Progenitor cell of endocrine pancreas (in vitro differentiated cells): ENCODE results near the gene MITD1. TPM values are rescaled to one million over a fixed set of nuclear protein-coding genes. Genes with fewer than 3 reads are reported as not detected.
A peak's percentile ranks its signal among the peaks of the same experiment; 100 is the strongest.

Experiments
- DNase-seq: peaks from one replicate; pipeline ENCODE4 v3.0.0; 2021; ENCODE audit warnings: low spot score; ENCODE audit not compliant: unreplicated experiment
- H3K27ac Mint-ChIP-seq: 2 replicates; pipeline ENCODE4 v1.8.0; 2021; ENCODE audit warnings: mild to moderate bottlenecking, moderate library complexity, mixed read lengths
- H3K27me3 Mint-ChIP-seq: 2 replicates; pipeline ENCODE4 v1.8.0; 2021; ENCODE audit warnings: mixed read lengths
- H3K36me3 Mint-ChIP-seq: 2 replicates; pipeline ENCODE4 v1.8.0; 2022; ENCODE audit warnings: mixed read lengths; ENCODE audit not compliant: insufficient read depth
- H3K4me1 Mint-ChIP-seq: 2 replicates; pipeline ENCODE4 v1.8.0; 2021; ENCODE audit warnings: low read depth, mixed read lengths
- H3K4me3 Mint-ChIP-seq: 2 replicates; pipeline ENCODE4 v1.8.0; 2021; ENCODE audit warnings: low read depth, mild to moderate bottlenecking, moderate library complexity, mixed read lengths
- H3K9me3 Mint-ChIP-seq: 2 replicates; pipeline ENCODE4 v1.8.0; 2021; ENCODE audit warnings: low read depth, mixed read lengths
- total RNA-seq: library from RNA; stranded (reverse); gene quantifications from 2 replicates; pipeline ENCODE4 v1.2.1, GENCODE V29; 2021
- TF ChIP-seq, protein P1 (sequence below): fragments of 200-600 bp; sonication (generic); IDR thresholded peaks from one replicate; pipeline ENCODE4 v1.5.0; 2021; ENCODE audit warnings: antibody characterized with exemption, mild to moderate bottlenecking; ENCODE audit not compliant: unreplicated experiment

MITD1 gene
- total RNA-seq, 1 donor from 2014 or later, result 38.4 TPM

DNA sequence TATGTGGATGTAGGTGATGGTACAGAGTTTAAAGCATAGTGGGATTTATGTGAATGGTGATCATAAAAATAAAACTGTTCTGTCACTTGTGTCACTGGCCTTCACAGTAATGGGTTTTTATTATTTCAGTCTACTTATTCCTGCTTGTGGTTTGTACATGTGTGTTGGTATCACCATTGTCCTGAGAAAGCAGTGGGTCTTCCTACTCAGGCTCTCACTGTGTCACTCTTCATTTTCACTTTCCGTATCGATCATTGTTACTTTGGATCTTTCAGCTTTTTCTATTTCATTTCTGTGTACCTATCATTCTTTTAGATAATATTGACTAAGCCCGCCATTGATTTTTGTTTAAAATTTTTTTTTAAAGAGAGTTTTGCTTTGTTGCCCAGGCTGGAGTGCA lies 7.5 kb upstream of the MITD1 start:
- no peak for DNase-seq
- TF ChIP-seq, protein P1, sequence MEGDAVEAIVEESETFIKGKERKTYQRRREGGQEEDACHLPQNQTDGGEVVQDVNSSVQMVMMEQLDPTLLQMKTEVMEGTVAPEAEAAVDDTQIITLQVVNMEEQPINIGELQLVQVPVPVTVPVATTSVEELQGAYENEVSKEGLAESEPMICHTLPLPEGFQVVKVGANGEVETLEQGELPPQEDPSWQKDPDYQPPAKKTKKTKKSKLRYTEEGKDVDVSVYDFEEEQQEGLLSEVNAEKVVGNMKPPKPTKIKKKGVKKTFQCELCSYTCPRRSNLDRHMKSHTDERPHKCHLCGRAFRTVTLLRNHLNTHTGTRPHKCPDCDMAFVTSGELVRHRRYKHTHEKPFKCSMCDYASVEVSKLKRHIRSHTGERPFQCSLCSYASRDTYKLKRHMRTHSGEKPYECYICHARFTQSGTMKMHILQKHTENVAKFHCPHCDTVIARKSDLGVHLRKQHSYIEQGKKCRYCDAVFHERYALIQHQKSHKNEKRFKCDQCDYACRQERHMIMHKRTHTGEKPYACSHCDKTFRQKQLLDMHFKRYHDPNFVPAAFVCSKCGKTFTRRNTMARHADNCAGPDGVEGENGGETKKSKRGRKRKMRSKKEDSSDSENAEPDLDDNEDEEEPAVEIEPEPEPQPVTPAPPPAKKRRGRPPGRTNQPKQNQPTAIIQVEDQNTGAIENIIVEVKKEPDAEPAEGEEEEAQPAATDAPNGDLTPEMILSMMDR, result no peak
- Mint-ChIP-seq H3K9me3 (peaks cover 4% of the 10 kb centered on the region), H3K27ac (no peak overlapping the region), H3K4me3 (no peak overlapping the region), H3K27me3 (no peaks in the 10 kb centered on the region), H3K36me3 (peaks cover 27% of the 10 kb centered on the region), H3K4me1 (no peaks in the 10 kb centered on the region)

DNA sequence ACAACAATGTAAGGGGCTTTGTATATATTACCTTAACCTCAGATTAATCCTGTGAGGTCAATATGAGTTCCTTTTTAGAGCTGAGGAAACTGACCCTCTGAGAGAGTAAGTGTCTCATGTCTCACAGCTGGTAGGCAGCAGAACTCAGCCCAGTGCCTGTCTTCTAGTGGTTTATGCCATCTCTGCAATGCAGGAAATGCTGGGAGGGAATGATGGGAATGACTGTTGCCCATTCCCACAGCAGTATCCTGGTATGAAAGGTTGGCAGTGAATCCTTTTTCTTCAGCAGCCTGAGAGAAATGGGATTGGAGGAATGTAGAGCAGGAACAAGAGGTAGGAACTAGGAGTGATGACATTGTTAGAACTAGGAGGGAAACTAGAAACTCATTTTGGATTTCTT lies 6.2 kb upstream of the MITD1 start:
- TF ChIP-seq, protein P1, result no peak
- Mint-ChIP-seq H3K27me3 (no peaks in the 10 kb centered on the region), H3K9me3 (peaks cover 4% of the 10 kb centered on the region), H3K4me3 (no peak overlapping the region), H3K4me1 (peaks cover 6% of the 10 kb centered on the region), H3K27ac (no peak overlapping the region), H3K36me3 (peaks cover 18% of the 10 kb centered on the region)
- no peak for DNase-seq

DNA sequence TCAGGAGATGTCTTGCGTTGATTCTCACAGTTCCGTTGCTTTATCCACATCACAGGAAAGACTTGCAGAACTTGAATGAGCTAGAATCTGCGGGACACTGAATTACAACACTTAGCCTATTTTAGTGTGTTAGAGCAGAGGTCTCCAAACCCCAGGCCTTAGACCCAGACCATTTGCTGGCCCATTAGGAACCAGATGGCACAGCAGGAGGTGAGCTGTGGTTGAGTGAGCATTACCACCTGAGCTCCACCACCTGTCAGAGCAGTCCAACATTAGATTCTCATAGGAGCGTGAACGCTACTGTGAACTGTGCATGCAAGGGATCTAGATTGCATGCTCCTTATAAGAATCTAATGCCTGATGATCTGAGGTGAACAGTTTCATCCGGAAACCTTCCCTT lies 4.0 kb upstream of the MITD1 start:
- Mint-ChIP-seq H3K9me3 (no peaks in the 10 kb centered on the region), H3K36me3 (peaks cover 7% of the 10 kb centered on the region), H3K4me3 (no peak overlapping the region), H3K4me1 (peaks cover 16% of the 10 kb centered on the region), H3K27ac (no peak overlapping the region), H3K27me3 (no peaks in the 10 kb centered on the region)
- TF ChIP-seq, protein P1, result no peak
- DNase-seq, result no peak

DNA sequence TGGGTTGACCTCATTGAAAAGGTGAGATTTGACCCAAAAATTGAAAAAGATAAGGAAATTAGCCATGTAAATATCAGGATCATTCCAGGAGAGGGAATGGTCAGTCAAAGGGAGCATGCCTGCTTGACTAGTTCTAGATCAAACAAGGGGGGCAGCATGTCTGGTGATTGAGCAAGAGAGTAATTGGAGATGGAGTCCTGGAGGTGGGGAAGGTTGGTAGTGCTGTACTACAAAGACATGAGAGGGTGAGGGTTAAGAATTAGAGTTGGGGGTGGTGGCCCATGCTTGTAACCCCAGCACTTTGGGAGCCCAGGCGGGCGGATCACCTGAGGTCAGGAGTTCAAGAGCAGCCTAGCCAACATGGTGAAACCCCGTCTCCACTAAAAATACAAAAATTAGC lies 2.2 kb upstream of the MITD1 start:
- Mint-ChIP-seq H3K4me1 (peaks cover 19% of the 10 kb centered on the region), H3K9me3 (no peaks in the 10 kb centered on the region), H3K27me3 (no peaks in the 10 kb centered on the region), H3K27ac (peak overlapping the region; percentile 5), H3K36me3 (no peaks in the 10 kb centered on the region), H3K4me3 (peak overlapping the region; percentile 46)
- DNase-seq, result no peak
- TF ChIP-seq, protein P1, result no peak

DNA sequence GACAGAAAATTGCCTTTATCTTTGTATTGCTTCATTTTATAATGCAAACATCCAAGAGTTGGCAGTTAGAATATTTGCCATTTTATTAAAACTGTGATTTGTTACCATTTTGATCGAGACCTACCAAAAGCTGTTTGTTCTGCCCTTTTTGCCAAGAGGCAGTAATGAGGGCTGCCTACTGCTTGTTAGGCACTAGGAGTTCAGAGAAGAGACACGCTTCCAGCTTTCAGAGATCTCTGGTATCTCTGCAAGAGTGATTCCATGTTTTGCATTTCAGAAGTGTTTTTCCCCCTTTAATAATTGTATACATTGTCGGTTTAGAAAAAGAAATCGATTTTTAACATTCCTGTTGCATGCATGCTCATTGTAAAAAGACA lies 754 bp upstream of the MITD1 start:
- Mint-ChIP-seq H3K9me3 (no peaks in the 10 kb centered on the region), H3K27me3 (no peaks in the 10 kb centered on the region), H3K27ac (peak overlapping the region; percentile 97), H3K4me1 (peaks cover 19% of the 10 kb centered on the region), H3K4me3 (peak overlapping the region; percentile 98), H3K36me3 (no peaks in the 10 kb centered on the region)
- DNase-seq, result no peak
- TF ChIP-seq, protein P1, result no peak
